HG03139 (cell line): ENCODE data around the gene NPPA.
"Not testable (repeated sequence)": the region's sequence is repeated elsewhere in the genome, so short reads cannot be mapped to it uniquely, and the experiment has no call there.

ENCODE experiments used
- ATAC-seq: cut with Tn5 transposase; IDR thresholded peaks from one replicate; pipeline ENCODE4 v1.9.1; 2021; ENCODE audit not compliant: unreplicated experiment

The NPPA gene

DNA sequence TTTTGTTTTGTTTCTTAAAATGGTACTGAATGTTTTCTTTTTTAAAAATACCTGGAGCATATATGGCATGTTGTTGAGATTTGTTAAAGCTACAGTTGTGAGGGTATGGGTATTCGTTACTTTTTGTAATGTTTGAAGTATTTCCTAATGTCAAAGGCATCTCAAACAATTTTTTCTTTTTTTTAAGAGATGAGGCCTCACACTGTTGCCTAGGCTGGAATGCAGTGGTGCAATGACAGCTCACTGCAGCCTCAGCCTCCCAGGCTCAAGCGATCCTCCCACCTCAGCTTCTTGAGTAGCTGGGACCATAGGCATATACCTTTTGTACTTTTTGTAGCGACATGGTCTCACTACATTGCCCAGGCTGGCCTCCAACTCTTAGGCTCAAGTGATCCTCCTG, 25.5 kb downstream of the NPPA start:
- no peak for ATAC-seq

DNA sequence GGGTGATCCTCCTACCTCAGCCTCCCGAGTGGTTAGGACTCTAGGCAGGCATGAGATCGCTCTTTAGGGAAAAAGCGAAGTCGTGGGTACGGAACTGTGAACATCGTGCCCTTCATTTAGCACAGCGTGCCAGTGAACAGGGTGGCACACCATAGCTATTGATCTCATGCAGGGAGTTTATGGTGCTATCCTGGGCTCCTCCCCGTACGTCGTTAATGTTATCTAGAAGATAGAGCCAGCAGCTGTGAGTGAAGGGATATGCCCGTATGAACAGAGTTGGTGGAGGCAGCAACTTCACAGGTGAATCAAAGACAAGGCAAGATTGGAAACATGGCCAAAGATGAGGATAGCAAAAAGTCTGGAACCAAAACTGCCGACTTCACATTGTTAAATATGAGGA, 30.4 kb downstream of the NPPA start:
- no peak for ATAC-seq

DNA sequence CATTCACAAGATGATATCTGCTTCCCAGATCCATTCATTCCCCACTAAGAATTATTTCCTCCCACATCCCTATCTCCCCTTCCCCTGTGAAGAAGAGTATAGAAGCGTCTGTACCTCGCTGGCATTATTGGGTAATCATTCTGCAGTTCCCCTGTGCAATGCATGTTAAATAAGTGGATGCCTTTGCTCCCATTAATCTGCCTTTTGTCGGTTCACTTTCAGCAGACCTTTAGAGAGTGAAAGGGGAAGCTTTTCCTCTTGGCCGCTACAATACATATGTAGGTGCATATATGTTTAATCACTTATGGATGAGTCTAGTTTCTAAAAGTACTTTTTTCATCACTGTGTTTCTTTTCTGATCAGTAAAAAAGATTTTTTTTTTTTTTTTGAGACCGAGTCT, 34.6 kb downstream of the NPPA start:
- no peak for ATAC-seq

DNA sequence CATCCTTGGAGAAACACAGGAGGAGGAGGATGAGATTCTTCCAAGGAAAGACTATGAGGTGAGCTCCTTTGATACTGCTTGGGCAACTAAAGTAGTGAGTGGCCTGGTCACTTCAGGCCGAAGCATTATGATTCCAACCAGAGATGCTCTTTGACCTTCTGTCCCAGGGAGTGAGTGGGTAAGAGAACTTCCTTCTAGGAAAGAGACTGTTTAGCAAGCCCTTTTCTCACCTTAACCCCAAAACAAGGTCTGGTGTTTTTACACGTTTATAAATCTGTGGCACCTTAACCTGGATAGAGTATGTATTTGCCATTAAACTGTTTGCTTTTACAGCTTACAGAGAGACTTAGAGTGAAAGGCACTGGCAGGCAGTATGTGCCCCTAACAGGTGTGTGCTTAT, 40.5 kb downstream of the NPPA start:
- no peak for ATAC-seq

DNA sequence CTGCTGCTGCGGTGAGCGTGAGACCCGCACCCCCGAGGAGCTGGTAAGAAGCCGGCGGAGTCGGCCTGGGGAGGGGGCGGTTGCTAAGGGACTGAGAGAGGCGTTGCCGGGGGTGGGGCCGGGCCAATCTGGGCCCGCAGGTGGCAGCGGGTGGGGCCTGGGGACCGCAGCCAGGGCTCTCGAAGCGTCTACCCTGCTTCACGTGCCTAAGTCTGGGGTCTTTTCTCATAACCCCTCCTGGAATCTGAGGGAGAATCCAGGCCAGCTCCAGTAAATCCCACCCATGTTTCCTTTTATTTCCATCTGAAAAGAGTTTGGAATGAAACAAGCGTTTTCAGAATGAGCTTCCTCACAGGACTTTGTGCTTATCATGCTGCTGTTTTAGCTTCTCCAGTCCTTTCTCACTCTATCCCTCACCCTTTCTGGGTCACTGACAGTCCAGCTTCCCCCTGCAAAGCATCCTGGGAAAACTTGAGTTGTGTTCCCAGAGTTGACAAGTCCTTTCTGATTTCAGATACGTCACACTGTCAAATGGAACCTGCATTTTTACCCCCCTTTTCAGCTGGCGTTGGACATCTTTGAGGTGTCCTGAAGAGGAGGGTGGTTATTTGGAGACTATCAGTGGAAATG, 41.2 kb downstream of the NPPA start:
- ATAC-seq = peak; percentile 32

DNA sequence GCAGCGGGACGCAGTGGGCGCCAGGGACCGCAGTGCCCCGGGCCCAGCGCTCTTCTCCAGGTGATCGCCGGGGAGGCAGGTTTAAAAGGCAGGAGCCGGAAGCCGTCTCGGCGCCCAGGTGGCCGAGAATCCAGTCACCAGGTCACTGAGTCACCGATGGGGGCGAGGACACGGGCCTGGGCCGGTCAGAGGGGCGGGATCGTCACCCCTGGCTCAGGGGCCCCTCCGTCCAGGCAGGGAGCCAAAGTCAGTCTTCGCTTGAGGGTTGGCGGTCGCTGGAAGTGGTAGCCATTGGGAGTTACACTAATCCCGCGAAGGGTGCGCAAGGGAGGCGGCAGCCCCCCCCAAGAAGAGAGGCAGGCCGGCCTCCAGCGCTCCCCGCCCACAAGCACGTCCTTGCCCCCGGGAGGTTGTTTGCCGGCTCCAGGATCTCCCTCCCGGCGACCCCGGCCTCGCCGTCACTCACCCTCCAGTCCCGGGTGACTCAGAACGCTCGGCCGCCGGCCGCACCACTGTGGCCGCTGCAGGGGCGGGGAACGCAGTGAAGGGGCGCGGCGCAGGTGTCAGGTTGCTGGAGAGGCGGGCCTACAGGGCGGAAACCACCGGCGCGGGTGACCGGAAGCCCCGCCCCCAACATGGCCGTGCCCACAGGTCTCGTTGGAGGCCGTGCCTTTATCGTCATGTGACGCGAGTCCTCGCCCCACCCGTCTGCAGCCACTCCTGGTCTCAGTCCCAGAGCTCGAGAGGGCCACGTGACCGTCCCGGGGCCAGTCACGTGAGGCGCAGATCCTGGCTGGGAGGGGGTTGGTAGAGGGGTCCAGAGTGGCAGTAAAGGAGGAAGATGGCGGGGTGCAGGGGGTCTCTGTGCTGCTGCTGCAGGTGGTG, 41.9 kb downstream of the NPPA start, which contains the start of the genes CLCN6 and MTHFR:
Gene CLCN6 (plus strand): TSS at position 770 of the 885 bp plus-strand sequence. CDS start 72 bp downstream, at position 842.
Gene MTHFR (minus strand): TSS at position 543 of the 885 bp plus-strand sequence. CDS start 2,848 bp downstream, outside the sequence.
- ATAC-seq = peak; percentile 76

DNA sequence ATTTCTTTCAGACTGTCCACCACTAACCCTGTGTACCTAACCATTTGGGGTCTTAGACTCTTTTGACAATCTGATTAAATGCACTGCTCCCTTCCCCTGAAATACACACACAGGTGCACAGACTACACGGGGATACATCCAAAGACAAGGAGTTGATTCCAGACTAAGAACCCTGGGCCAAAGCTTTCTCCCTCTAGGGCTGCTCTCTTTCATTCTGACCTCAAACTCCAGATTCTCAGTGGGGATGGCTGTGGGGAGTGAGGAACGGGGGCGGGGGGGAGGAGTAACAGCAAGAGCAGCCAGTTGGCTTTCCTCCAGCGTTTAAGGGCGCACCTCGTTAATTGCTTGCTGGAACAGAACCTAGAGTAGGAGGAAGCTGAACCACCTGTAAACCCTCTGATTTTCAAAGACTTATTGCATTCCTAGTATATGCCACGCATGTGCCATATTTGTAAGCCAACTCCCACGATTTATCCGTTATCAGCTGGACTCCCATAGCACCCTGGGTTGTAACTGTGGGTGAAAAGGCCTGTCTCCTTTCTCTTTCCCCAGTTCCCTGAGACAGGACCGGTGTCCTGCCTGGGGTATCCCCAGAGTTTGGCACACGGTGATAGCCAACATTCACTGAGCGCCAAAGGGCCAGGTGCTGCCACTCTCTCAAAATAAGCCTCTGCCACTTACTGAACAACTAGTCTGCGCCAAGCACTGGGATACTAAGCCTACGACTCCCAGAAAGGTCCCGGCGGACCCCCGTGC, 42.7 kb downstream of the NPPA start:
- no peak for ATAC-seq

DNA sequence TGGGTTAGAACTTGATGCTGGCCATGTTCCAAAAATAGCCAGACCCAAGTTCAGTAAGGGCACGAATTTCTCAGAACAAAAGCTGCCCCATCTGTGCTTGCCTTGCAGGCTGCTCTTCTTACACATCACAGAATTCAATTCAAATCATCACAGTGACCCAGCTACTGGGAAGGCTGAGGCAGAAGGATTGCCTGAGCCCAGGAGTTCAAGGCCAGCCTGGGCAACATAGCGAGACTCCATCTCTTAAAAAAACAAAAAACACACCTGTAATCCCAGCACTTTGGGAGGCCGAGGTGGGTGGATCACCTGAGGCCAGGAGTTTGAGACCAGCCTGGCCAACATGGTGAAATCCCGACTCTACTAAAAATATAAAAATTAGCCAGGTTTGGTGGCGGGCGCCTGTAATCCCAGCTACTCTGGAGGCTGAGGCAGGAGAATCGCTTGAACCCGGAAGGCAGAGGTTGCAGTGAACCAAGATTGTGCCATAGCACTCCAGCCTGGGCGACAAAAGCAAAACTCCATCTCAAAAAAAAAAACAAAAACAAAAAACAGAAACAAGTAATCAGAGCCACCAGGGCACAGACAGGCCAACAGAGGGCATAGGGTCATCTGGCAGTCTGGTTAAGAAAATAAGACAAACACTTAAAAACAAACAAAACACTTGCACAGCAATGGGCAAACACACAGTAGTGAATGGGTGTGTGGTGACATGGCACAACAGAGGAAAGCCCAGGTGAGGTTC, 43.5 kb downstream of the NPPA start:
- ATAC-seq = not testable (repeated sequence)

DNA sequence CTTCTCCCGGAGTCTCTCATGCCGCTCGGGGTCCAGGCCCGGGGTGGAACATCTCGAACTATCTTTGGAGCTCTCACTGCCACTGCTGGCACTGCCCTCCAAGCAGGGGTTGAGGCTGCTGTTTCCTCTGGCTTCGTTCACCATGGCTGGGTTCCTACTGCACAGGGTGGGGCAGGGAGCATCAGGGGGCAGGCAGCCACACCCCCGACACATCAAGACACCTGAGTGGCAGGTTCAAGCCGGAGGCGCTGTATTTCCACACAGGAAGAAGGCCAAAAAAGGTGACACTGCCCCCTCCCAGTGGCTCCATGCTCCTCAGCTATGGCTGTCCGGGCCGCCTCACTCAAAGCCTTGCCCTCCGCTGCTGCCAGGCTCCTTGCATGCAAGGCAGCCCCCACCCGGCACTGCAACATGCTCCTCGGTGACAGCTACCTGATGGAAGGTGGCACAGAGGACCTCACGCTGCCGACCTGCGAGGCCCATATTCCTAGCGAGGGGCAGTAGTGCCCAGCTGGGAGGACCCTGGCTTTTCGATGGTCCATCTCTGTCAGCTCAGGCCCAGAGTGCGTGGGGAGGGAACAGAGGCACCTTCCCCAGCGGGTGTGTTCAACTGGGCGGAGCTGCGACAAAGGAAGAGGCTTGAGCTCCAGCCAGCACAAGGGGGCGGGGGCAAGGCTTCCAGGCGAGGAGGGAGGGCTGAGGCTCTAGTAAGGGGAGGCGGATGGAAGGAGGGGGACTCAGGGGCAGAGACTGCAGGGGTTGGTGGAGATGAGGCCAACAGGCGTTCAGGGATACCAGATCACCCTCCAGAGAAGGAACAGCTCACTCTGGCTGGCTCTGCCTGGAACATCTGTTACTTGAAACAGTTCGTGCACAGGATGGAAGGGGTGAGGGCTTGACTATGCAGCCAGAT, 44.4 kb downstream of the NPPA start:
- no peak for ATAC-seq

DNA sequence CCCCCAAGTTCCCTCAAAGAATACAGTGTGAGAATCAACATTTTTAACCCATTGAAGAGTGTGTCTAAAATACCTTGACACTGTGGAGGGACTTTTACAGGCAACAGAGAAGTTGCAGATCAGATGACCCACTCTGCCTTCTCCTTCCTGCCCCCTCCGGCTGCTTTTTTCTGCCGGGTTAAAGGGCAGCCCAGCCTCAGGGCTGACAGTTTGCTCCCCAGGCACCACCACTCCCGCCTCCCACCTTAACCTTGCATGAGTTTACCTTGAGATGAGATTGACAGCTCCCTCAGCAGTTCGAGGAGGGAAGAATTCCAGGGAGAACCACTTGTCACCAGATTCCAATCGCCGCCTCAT, 45.0 kb downstream of the NPPA start:
- ATAC-seq = no peak

DNA sequence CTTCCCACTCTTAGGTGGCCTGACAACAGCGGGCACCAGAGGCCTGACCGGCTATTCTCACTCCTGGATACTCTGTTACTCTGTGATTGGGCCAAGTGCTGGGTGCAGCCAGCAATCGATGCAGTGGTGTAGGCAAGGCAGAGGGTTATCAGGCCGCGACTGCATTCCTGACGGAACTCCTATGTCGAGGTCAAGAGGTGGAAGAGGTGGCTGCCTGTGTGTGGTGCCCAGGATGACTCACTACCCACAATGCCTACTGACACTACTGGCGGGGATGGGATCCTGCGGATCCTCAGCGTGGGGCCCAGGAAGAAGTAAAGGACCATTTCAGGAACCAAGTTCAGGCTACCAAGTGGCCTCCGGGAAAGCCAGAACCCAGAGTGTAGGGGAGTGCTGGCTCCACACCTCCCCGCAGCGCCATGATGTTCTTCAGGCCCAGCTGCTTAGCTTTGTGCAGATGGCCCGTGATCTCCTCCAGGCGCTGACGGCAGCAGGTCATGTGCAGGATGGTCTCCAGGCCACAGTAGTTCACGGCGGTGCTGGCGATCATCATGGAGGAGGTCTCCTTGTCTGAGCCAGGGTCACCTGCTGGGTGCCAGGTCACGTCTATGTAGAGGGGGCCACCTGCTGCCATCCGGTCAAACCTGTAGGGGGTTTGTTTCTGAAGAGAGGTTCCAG, 46.7 kb downstream of the NPPA start:
- no peak for ATAC-seq

DNA sequence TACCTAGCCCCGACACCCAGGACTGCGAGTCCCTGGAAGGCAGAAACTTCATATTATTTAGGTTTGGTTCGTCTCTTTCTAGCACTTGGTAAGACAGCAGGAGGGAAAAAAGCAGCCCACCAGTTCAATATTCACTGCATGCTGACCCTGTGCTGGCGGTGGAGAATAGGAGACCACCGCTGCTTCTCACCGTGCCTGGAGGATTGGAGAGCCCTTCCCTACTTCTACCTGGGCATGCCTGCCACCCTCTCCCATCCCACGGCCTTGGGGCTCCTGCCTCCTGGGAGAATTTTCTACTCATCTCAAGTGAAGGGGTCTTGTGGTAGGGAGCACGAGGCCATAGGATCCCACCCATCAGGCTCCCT, 47.2 kb downstream of the NPPA start:
- no peak for ATAC-seq

DNA sequence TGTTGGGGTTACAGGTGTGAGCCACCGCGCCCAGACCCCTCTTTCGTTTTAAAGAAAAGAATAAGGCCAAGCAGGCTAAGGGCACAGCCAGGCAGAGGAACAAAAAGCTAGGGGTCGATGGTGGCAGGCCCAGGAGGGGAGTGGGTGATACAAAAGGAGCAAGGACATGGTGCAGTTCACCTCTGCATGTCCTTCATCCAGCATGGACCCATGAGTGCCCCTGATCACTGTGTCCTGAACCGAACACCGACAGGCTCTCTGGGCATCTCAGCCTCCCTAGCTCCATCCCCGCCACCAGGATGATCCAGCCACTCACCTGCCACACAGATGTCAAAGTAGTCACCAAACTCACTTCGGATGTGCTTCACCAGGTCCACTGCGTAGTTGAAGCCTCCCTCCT, 47.7 kb downstream of the NPPA start:
- ATAC-seq = no peak

DNA sequence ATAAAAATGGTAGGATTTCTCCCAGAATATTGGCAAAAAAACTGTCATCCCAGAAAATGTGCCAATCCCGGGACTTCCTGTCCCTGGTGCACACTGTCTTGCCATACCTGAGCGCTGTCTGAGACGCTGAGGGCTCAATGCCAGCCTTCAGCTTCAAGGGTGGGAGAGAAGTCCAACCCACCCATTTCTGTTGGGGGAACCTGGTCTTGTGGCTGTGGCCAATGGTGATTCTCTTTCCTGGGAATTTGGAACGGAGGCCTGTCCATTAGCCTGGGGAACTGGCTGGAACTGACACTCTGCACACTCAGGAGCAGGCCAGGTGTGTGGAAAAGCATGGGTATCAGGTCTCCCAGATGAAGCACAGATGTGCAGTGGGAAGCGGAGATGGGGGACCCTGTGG, 48.5 kb downstream of the NPPA start:
- ATAC-seq = no peak

DNA sequence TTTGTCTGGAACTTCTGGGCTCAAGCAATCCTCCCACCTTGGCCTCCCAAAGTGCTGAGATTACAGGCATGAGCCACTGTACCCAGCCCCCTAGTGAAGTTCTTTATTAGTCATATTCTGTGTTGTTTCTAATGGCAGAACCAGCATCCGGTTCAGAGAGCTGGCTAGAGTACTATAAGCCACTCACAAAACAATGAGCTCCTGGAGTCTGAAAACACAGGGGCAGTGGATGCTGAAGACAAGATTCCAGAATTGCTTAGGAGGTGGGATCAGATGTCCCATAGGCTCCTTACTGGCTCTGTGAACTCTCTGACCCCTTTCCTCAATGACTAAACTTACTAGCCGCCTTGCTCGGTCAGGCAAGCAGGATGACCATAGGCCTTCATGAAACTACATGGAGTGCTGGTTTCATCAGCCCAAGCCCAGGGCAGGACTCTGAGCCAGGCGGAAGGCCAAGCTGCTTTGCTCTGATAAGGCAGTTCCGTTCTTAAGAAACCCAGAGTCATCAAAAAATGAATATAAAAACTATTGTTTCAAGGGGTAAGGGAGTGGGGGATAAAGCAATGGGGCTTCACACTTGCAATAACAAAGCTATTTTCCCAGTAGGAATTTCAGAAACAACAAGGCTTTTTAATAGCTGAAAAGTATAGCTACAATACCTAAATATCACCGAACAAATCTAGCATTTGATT, 49.9 kb downstream of the NPPA start:
- ATAC-seq = no peak

DNA sequence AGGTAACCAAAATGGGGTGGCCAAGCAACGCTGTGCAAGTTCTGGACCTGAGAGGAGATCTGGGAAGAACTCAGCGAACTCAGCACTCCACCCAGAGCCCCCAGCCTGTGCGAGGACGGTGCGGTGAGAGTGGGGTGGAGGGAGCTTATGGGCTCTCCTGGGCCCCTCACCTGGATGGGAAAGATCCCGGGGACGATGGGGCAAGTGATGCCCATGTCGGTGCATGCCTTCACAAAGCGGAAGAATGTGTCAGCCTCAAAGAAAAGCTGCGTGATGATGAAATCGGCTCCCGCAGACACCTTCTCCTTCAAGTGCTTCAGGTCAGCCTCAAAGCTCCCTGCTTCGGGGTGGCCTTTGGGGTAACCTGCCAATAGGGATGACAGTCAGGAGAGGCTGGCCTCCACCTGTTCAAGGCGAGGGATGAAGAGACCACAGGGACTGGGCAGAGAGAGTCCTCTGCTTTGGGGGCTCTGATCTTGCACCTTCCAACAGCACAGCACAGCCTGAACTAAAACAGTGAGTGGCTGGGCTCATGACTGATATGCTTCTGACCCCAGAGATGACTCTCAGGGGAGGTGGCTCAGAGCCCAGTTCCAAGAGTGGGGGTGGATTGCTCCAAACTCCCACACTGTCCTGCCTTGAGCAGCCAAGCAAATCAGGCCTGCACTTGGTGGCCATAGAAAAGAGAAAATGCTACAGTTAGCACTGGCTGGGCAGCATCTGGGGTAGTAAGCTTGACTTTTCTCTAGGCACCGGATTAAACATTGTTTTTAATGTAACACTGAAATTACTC, 51.4 kb downstream of the NPPA start:
- ATAC-seq = no peak
